ENCODE results near the gene STPG1.
"Not testable (repeated sequence)": the region's sequence is repeated elsewhere in the genome, so short reads cannot be mapped to it uniquely, and the experiment has no call there.

Gene STPG1

GRCh38 chr1:24413350-24414163, at the start of gene STPG1:
Gene STPG1, minus strand, starts transcription at chr1:24413782. Its CDS starts 12,394 bp downstream, at chr1:24401388.
- DNase-seq (ENCODE audit: insufficient read length, low spot score) (peak; percentile 47), FAIRE-seq (no peak)
- TF ChIP-seq CTCF (IDR thresholded peaks at IDR 0.05; ENCODE audit: insufficient read depth, missing control alignments): no peak

GRCh38 chr1:24462128-24462527, 48.5 kb upstream of the STPG1 start:
- DNase-seq (ENCODE audit: insufficient read length, low spot score); FAIRE-seq: not testable (repeated sequence)

GRCh38 chr1:24459551-24460266, 46.1 kb upstream of the STPG1 start:
- DNase-seq (ENCODE audit: insufficient read length, low spot score): no peak
- no peak for FAIRE-seq

GRCh38 chr1:24457866-24458265, 44.3 kb upstream of the STPG1 start:
- no peak for DNase-seq (ENCODE audit: insufficient read length, low spot score)
- no peak for FAIRE-seq
- TF ChIP-seq CTCF (IDR thresholded peaks at IDR 0.05; ENCODE audit: insufficient read depth, missing control alignments): no peak

More at GRCh38 chr1:24459551-24460266, 46.1 kb upstream of the STPG1 start:
- no peak for TF ChIP-seq CTCF (IDR thresholded peaks at IDR 0.05; ENCODE audit: insufficient read depth, missing control alignments)

- TF ChIP-seq CTCF (IDR thresholded peaks at IDR 0.05; ENCODE audit: insufficient read depth, missing control alignments): no peak
- FAIRE-seq: no peak
Observed at GRCh38 chr1:24455272-24455671, 41.7 kb upstream of the STPG1 start.

GRCh38 chr1:24454673-24455072, 41.1 kb upstream of the STPG1 start:
- TF ChIP-seq CTCF (IDR thresholded peaks at IDR 0.05; ENCODE audit: insufficient read depth, missing control alignments): no peak
- DNase-seq (ENCODE audit: insufficient read length, low spot score): no peak
- no peak for FAIRE-seq

More at GRCh38 chr1:24455272-24455671, 41.7 kb upstream of the STPG1 start:
- no peak for DNase-seq (ENCODE audit: insufficient read length, low spot score)

GRCh38 chr1:24452922-24453485, 39.4 kb upstream of the STPG1 start:
- FAIRE-seq (no peak), DNase-seq (ENCODE audit: insufficient read length, low spot score) (no peak)
- TF ChIP-seq CTCF (IDR thresholded peaks at IDR 0.05; ENCODE audit: insufficient read depth, missing control alignments): no peak

All from D721Med (cell line).